ENCODE measurements around the gene CENPP.

- TF ChIP-seq CTCF (IDR thresholded peaks at IDR 0.05; ENCODE audit: insufficient read depth, low read depth, low read length), result no peak
- TF ChIP-seq EZH2 (IDR thresholded peaks at IDR 0.05; ENCODE audit: insufficient read depth, low read length), result no peak
These were observed 195.1 kb downstream of the CENPP start for GRCh38 chr9:92520837-92521236.

Data from astrocyte (in vitro differentiated cells and primary cell).